AG04450 (cell line): ENCODE data around the gene TUBB6. TPM values are rescaled to one million over a fixed set of nuclear protein-coding genes. Genes with fewer than 3 reads are reported as not detected.
A peak's percentile ranks its signal among the peaks of the same experiment; 100 is the strongest.

ENCODE experiments used
- CTCF ChIA-PET: fragments of 300-600, 350-600 bp; formaldehyde crosslinking; extraction: SDS; loops from one replicate; lab custom pipeline; 2022; ENCODE audit warnings: antibody characterized with exemption, inconsistent platforms; lab: Charles Lee
- POLR2A ChIA-PET: fragments of 350-600 bp; formaldehyde crosslinking; extraction: SDS; loops from one replicate; lab custom pipeline; 2021; ENCODE audit warnings: antibody characterized with exemption, inconsistent platforms; lab: Yijun Ruan, JAX
- DNase-seq: peaks from one replicate; pipeline ENCODE4 v3.0.0-alpha.2; 2011; ENCODE audit warnings: low read depth, low spot score
- H3K27ac ChIP-seq: one replicate; pipeline ENCODE4 v1.5.1; 2012; ENCODE audit warnings: low read depth, low read length, control low read depth
- H3K27me3 ChIP-seq: one replicate; pipeline ENCODE4 v1.6.0; 2012; ENCODE audit warnings: low read length; ENCODE audit not compliant: control insufficient read depth, insufficient read depth
- H3K4me3 ChIP-seq: 2 replicates; pipeline ENCODE4 v1.5.1; 2011; ENCODE audit warnings: mild to moderate bottlenecking, low read depth, low read length, control low read depth
- H3K9me3 ChIP-seq: 2 replicates; pipeline ENCODE4 v1.5.1; 2012; ENCODE audit warnings: low read length; ENCODE audit not compliant: control insufficient read depth, insufficient read depth
- polyA plus RNA-seq: library from polyadenylated mRNA; depleted of rRNA; stranded (reverse); fragments of >200 nt; gene quantifications from 2 replicates; pipeline ENCODE4 v1.2.3, GENCODE V29; 2011
- TF ChIP-seq, protein P1 (sequence below): IDR thresholded peaks from 2 replicates; pipeline ENCODE4 v1.5.1; 2011; ENCODE audit warnings: low read depth, low read length, control low read depth, inconsistent platforms

The TUBB6 gene
- polyA plus RNA-seq, 1 experiment, result 398 TPM

DNA sequence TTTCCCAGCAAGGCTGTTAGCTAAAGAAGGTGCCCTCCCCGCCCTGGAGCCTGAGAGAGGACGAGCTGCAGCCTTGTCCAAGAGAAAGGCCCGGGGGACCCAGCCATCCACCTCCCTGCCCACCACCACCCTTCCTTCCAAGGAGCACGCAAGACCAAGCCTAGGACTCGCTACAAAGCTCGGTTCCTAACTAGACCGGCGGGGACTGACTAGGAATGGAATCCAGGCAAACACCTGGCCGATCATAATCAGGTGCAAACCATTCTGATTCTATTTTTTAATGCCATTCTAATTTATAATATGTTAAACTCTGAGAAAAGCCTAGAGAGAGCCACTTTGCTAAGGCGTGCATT is 19.7 kb upstream of the TUBB6 start:
- ChIA-PET POLR2A (interaction anchor here (1.2 to 5.5 kb wide), 4 partner anchors 9 to 89 kb away, joined by 5 to 48 read pairs (median 7); partner anchors contain the start of gene TUBB6), CTCF (interaction anchor here (0.8 to 9.2 kb wide), 4 partner anchors 10 to 22 kb away, joined by 3 to 83 read pairs (median 5); no protein-coding TSS in a partner anchor)
- H3K27me3 ChIP-seq, result no peaks in the 10 kb centered on the region
- peak overlapping the region; percentile 61 for H3K4me3 ChIP-seq
- TF ChIP-seq, protein P1, sequence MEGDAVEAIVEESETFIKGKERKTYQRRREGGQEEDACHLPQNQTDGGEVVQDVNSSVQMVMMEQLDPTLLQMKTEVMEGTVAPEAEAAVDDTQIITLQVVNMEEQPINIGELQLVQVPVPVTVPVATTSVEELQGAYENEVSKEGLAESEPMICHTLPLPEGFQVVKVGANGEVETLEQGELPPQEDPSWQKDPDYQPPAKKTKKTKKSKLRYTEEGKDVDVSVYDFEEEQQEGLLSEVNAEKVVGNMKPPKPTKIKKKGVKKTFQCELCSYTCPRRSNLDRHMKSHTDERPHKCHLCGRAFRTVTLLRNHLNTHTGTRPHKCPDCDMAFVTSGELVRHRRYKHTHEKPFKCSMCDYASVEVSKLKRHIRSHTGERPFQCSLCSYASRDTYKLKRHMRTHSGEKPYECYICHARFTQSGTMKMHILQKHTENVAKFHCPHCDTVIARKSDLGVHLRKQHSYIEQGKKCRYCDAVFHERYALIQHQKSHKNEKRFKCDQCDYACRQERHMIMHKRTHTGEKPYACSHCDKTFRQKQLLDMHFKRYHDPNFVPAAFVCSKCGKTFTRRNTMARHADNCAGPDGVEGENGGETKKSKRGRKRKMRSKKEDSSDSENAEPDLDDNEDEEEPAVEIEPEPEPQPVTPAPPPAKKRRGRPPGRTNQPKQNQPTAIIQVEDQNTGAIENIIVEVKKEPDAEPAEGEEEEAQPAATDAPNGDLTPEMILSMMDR, result no peak
- H3K27ac ChIP-seq, result peak overlapping the region; percentile 99
- no peaks in the 10 kb centered on the region; the same call in 1 of the 2 replicates for H3K9me3 ChIP-seq
- DNase-seq, result no peak

DNA sequence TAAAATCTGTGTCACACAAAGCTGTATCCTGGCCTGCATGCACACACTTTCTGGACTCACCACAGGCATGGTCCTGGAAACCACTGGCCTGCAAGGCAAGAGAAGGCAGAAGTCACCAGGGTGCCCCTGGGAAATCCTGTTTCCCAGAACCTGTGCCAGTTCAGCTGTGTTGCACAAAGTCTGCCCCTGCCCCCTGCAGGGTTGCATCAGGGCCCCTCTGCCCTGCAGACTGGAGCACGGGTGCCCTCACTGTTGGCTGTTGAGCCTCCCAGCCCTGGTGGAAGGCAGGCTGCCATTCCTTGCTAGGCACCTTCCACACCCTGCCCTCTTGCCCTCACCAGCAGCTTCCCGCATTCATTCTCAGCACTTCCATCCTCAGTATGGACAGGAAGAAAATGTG is 18.0 kb upstream of the TUBB6 start:
- Histone ChIP-seq H3K27ac (peak overlapping the region; percentile 31), H3K4me3 (no peak overlapping the region), H3K27me3 (no peaks in the 10 kb centered on the region), H3K9me3 (no peaks in the 10 kb centered on the region; the same call in 1 of the 2 replicates)
- no peak for DNase-seq
- ChIA-PET CTCF (no interaction called here), POLR2A (no interaction called here)
- TF ChIP-seq, protein P1, result no peak

DNA sequence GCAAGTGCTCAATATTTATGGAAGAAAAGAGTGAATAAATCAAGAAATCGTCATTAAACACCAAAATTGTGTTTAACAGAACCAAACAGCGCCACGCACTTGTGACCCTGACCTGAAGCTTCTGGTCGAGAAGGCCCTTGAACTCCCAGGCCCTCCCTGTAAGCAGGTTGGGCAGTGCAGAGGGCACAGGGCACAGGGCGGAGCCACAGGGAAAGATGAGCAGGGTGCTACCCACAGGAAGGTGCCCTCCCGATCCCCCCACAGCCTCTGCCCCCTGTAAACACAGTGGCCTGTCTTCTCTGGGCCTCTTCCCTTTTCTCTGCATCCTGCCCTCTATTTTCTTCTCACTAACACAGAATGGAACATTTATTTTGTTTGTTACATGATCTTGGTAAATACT is 16.9 kb upstream of the TUBB6 start:
- H3K4me3 ChIP-seq, result no peak overlapping the region
- POLR2A ChIA-PET, result interaction anchor here (1.2 kb wide), 1 partner anchor 17 kb away, joined by 3 read pairs; the partner anchor contains the start of gene TUBB6
- CTCF ChIA-PET, result no interaction called here
- no peak for DNase-seq
- no peaks in the 10 kb centered on the region; the same call in 1 of the 2 replicates for H3K9me3 ChIP-seq
- no peaks in the 10 kb centered on the region for H3K27me3 ChIP-seq
- no peak overlapping the region for H3K27ac ChIP-seq
- TF ChIP-seq, protein P1, result no peak

DNA sequence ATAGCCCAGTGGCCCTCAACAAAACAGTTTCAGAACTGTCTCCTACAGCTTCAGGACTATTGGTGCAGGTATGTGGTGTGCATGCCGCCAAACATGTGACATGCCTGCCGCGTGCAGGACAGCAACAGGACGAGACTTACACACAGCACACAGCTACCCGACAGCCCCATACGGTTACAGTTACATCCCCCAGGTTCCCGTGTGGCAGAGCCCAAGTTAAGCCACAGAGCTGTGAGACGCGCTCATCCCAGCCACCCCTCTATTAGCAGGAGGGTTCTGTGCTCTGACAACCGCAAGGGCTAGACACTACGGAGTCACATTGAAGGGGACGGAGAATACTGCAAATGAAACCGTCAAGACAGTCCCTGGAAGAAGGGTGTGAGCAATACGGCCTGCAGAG is 16.4 kb upstream of the TUBB6 start:
- no peak overlapping the region for H3K4me3 ChIP-seq
- no peaks in the 10 kb centered on the region; the same call in 1 of the 2 replicates for H3K9me3 ChIP-seq
- ChIA-PET POLR2A (interaction anchor here (0.7 to 1.2 kb wide), 2 partner anchors 13 to 16 kb away, joined by 3 read pairs; partner anchors contain the start of gene TUBB6), CTCF (no interaction called here)
- TF ChIP-seq, protein P1, result no peak
- no peak overlapping the region for H3K27ac ChIP-seq
- no peaks in the 10 kb centered on the region for H3K27me3 ChIP-seq
- DNase-seq, result no peak

DNA sequence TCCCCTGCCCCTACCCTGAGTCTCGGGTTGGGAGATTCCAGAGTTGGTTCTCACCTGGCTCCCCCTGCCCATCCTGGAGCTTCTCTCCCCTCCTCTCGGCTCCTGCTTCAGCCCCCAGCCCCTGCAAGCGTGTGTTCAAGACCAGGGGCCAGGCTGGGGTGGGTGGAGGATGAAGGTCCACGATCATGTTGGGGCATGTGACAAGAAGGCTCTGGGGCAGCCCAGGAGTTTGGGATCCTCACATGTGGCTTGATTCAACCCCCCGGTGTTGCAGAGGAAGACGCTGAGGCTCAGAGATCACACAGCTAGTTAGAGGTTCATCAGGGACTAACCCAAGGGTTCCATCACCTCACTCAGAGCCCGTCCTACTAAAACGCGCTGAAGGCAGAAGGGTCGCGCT is 14.2 kb upstream of the TUBB6 start:
- no peak for DNase-seq
- ChIA-PET CTCF (no interaction called here), POLR2A (no interaction called here)
- Histone ChIP-seq H3K4me3 (no peak overlapping the region), H3K9me3 (peaks cover 5% of the 10 kb centered on the region; the same call in 1 of the 2 replicates), H3K27ac (no peak overlapping the region), H3K27me3 (no peaks in the 10 kb centered on the region)
- TF ChIP-seq, protein P1, result no peak
